Duodenal mucosa (tissue), 2 donors: ENCODE results near the gene IFRD1.

ENCODE experiments used
- H3K27ac ChIP-seq: one replicate; pipeline ENCODE4 v1.7.0; 2013; ENCODE audit warnings: low read depth, low read length
- H3K27me3 ChIP-seq, 2 donors: one replicate each; pipeline ENCODE4 v1.7.0; 2013; ENCODE audit warnings: low read length in 2 of 2, control low read depth in 1 of 2; ENCODE audit not compliant: insufficient read depth in 2 of 2, control insufficient read depth in 1 of 2
- H3K36me3 ChIP-seq, 2 donors: one replicate each; pipeline ENCODE4 v1.7.0; 2013; ENCODE audit warnings: low read length in 2 of 2, control low read depth in 1 of 2; ENCODE audit not compliant: insufficient read depth in 2 of 2, control insufficient read depth in 1 of 2
- H3K4me1 ChIP-seq, 2 donors: one replicate each; pipeline ENCODE4 v1.7.0; 2013; ENCODE audit warnings: low read length in 2 of 2, control low read depth in 1 of 2; ENCODE audit not compliant: insufficient read depth in 2 of 2, control insufficient read depth in 1 of 2
- H3K4me3 ChIP-seq, 2 donors: one replicate each; pipeline ENCODE4 v1.7.0; 2013; ENCODE audit warnings: low read length in 2 of 2, low read depth in 1 of 2
- H3K9ac ChIP-seq, 2 donors: one replicate each; pipeline ENCODE4 v1.7.0; 2013; ENCODE audit warnings: low read length in 2 of 2, low read depth in 1 of 2
- H3K9me3 ChIP-seq, 2 donors: one replicate each; pipeline ENCODE4 v1.7.0; 2013; ENCODE audit warnings: low read length in 2 of 2, control low read depth in 1 of 2; ENCODE audit not compliant: control insufficient read depth in 1 of 2

Gene IFRD1

DNA sequence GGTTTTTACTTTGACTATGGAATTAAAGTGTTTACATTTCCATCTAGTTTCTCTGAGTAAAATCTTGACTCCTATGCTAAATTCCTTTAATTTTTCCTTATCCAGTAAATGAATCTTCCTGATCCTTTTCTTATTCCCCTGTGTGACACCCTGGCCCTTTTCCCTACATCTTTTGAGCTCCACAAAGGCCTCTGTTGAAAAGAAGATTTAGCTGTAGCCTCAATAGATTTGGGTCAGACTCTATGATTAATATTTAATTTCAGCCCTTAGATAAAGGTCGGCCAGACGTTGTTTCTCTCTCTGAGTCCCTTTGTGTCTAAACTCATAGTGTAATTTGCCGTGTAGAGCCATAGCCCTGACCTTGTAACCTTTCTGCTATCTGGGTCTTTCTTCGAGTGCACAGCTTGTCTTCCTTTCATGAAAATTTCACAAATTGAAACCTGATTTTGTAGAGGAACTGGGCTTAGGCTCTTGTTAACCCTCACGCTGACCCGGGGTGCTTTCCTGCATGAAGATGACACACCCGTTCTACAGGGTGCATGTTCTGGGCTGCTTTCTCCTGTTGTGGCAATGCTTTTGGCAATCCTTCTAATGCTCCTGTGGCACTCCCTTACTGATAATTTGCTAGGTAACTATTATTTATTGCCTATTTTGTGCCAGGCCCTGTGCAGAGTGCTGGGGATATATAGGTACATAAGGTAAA, 51.7 kb downstream of the IFRD1 start:
- H3K27me3 ChIP-seq: no peaks in the 10 kb centered on the region
- no peaks in the 10 kb centered on the region for H3K36me3 ChIP-seq
- no peak overlapping the region for H3K9ac ChIP-seq
- H3K4me3 ChIP-seq: no peak overlapping the region
- no peaks in the 10 kb centered on the region for H3K9me3 ChIP-seq
- no peak overlapping the region for H3K27ac ChIP-seq
- H3K4me1 ChIP-seq: peaks cover 9 to 14% of the 10 kb centered on the region in 2 donors

DNA sequence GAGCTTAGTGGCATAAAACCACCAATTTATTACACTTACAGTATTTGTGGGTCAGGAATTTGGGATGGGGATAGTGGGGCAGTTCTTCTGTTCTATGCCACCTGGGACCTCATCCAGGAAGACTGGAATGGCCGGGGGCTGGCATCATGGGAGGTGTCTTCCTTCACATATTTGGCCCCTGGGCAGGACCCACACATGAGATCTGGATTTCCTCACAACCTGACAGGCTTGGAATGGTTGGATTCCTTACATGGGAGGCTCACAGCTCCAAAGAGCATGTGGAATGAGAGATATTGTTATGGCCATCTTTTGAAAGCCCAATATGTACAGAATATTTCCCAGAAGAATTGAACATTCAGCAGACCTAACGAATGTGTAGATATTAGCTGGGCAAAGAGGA, 52.4 kb downstream of the IFRD1 start:
- Histone ChIP-seq H3K36me3 (no peaks in the 10 kb centered on the region), H3K27me3 (no peaks in the 10 kb centered on the region), H3K4me1 (peaks cover 9 to 14% of the 10 kb centered on the region in 2 donors), H3K27ac (no peak overlapping the region), H3K4me3 (no peak overlapping the region), H3K9me3 (no peaks in the 10 kb centered on the region), H3K9ac (no peak overlapping the region)

DNA sequence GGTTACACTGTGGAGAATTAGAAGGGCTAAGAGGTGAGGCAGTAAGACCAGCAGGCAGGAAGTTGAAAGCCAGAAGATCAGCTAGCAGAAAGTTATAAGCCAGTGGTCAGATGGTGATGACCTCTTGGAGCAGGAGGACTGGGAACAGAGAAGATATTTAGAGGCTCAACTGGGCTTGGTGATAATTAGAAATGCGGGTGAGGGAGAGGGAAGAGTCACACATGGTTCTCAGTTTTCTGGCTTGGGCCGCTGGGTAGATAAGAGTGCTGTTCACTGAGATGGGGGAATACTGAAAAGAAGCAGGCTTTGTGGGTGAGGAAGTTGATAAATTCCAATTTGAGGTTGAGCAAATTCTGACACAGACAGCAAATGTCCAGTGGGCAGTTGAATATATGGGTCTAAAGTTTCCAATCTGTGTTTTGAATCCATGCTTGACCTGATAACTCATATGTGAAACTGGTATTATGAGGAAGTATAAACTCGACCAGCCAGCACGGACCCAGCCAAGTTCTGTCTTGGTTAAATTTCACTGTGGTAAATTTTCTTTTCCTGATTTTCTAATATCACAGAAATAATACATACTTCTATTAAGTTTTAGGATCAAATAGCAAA, 53.2 kb downstream of the IFRD1 start:
- Histone ChIP-seq H3K36me3 (no peaks in the 10 kb centered on the region), H3K9ac (no peak overlapping the region), H3K4me3 (no peak overlapping the region), H3K4me1 (peaks cover 9 to 14% of the 10 kb centered on the region in 2 donors), H3K27ac (no peak overlapping the region), H3K27me3 (no peaks in the 10 kb centered on the region), H3K9me3 (no peaks in the 10 kb centered on the region)

DNA sequence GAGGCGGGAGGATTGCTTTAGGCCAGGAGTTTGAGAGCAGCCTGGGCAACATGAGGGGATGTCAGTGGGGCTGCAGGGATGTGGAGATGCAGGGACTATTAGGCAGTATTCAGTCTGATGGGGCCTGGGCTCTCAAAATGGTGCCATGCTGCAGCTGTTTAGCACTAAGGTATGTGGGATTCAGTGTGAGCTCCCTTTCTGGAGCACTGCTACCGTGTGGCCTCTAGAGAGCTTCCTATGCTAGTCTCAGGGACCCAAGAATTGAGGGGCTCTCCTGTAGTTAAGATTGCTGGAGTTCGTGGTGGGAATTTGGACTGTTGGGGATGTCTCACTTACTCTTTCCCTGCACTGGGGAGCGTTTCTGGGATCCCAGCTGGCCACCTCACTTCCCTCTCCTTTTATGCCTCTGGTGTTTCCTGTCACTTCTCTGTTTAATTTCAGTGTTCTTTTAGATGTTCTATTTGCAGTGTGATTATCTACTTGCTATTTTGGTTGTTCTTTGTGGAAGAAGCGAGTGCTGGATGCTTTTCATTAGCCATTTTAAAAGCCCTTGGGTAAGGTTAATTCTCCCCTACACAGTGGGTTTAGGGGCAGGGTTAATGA, 53.9 kb downstream of the IFRD1 start:
- peaks cover 9 to 14% of the 10 kb centered on the region in 2 donors for H3K4me1 ChIP-seq
- H3K9ac ChIP-seq: no peak overlapping the region
- no peaks in the 10 kb centered on the region for H3K9me3 ChIP-seq
- no peaks in the 10 kb centered on the region for H3K36me3 ChIP-seq
- no peak overlapping the region for H3K27ac ChIP-seq
- no peak overlapping the region for H3K4me3 ChIP-seq
- no peaks in the 10 kb centered on the region for H3K27me3 ChIP-seq

DNA sequence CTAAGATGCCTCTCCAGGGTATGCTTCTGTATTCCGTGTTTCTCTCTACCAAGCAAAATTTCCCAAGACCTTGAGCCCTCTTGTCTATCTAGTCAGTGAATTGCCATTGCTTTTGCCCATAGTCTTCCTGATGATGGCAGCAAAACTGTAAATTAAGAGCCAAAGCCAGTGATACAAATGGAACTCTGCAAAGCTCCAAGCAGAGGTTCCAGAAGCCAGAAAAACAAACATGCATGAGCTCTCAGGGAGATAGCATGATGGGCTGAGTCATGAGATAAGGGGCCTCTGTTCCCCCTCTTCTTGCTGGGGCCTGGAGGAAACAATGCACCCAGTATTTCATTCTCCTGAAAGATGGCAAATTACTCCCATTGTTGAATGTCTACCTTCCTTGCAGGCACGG, 55.2 kb downstream of the IFRD1 start:
- no peak overlapping the region for H3K27ac ChIP-seq
- no peaks in the 10 kb centered on the region for H3K9me3 ChIP-seq
- peaks cover 9 to 14% of the 10 kb centered on the region in 2 donors for H3K4me1 ChIP-seq
- H3K4me3 ChIP-seq: no peak overlapping the region
- no peaks in the 10 kb centered on the region for H3K36me3 ChIP-seq
- H3K9ac ChIP-seq: no peak overlapping the region
- H3K27me3 ChIP-seq: no peaks in the 10 kb centered on the region

DNA sequence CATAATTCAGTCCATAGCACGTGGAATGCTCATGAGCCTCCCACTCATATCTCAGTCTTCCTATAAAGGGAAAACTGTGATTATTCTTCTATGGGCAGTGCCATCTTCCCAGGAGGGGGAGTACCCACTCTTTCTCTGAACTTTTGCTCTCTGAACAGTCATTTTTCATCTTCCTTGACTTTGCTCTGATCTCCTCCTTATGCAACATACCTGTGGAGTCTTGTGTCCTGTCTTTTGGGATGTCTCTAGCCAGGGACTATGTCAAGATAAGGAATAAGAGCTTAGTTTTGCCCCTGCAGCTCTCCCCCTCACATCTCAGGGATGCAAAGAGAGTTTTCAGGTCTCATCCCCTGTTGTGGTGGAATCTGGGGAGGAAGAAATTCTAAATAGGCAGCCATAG, 58.1 kb downstream of the IFRD1 start:
- H3K27ac ChIP-seq: no peak overlapping the region

DNA sequence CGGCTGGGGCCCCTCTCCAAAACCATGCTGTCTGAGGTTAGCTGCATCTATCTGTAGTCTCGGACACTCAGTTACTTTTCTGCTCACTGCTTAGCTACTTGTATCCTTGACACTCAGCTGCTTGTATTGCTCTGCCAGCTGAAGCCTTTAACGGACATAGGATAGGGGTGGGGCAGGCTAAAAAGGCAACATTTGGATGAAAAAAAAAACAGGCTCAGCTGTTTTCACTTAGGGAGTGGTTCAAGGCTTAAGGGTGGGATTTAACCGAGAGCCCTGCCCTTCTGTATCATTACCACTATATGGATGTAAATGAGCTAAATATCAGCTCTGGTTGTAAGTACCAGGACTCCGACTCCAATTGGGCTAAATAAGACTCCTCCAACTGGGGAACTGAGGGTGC, 59.1 kb downstream of the IFRD1 start:
- H3K27me3 ChIP-seq: no peaks in the 10 kb centered on the region
- H3K27ac ChIP-seq: no peak overlapping the region
- H3K4me3 ChIP-seq: no peak overlapping the region
- no peak overlapping the region for H3K9ac ChIP-seq
- H3K4me1 ChIP-seq: no peaks in the 10 kb centered on the region
- H3K9me3 ChIP-seq: no peaks in the 10 kb centered on the region
- no peaks in the 10 kb centered on the region for H3K36me3 ChIP-seq

More for the DNA sequence above, 58.1 kb downstream of the IFRD1 start:
- H3K9me3 ChIP-seq: no peaks in the 10 kb centered on the region
- no peaks in the 10 kb centered on the region for H3K36me3 ChIP-seq
- H3K9ac ChIP-seq: no peak overlapping the region
- H3K27me3 ChIP-seq: no peaks in the 10 kb centered on the region
- H3K4me3 ChIP-seq: no peak overlapping the region
- H3K4me1 ChIP-seq: no peaks in the 10 kb centered on the region

DNA sequence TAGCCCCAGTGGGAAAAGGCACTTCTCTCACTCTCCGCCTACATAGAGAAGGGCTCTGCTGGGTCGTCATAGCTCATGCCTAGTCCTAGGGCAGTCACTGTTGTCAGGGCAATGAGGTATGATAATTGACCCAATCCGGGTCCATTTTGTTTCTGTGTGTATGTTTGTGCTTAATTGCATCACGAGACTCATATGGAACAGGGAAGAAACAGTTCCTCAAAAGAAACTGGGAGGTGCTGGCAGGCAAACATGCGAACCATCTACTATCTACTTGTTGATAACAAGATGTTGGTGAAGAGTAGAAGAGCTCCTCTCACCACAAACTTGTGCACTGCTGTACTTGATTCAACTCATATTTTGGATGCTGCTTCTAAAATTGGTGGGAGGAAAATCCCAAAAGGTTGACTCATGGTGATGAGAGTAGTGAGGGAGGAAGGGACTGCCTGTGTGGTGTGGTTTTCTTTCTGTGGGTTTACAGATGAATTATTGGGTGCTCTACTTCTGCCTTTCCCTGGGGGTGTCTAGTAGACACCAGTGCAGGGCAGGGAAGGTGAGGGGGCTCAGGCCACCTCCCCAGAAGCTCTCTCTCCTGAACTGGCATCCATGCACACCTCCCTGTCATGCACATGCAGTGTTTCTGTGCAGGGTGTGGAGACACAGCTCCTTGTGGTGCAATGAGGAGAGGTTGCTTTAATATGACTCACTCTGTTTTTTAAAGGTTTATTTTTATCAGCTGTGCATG, 59.9 kb downstream of the IFRD1 start:
- Histone ChIP-seq H3K9me3 (no peaks in the 10 kb centered on the region), H3K9ac (no peak overlapping the region), H3K4me1 (no peaks in the 10 kb centered on the region), H3K36me3 (no peaks in the 10 kb centered on the region), H3K27me3 (no peaks in the 10 kb centered on the region), H3K4me3 (no peak overlapping the region), H3K27ac (no peak overlapping the region)

DNA sequence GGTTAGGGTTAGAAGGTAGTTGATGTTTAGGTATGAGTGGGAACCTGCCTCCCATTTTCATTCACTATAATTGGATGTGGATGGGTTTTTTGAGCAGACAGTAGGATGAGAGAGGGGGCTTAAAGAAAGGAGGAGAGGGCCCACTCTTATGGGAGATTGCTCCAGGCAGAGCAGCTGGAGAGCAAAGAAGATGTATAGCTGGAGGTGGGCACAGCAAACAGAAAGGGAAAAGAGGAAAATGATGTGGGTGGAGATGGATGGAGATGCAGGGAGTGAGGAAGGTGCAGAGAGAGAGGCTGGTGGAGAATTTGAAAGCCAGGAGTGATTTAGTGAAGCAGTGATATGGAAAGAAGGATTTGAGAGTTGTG, 60.5 kb downstream of the IFRD1 start:
- Histone ChIP-seq H3K4me3 (no peak overlapping the region), H3K4me1 (no peaks in the 10 kb centered on the region), H3K9ac (no peak overlapping the region), H3K9me3 (no peaks in the 10 kb centered on the region), H3K27me3 (no peaks in the 10 kb centered on the region), H3K36me3 (no peaks in the 10 kb centered on the region), H3K27ac (no peak overlapping the region)
